Cardiac muscle cell (in vitro differentiated cells and primary cell): Measurements from ENCODE around the gene SMTN. TPM values are rescaled to one million over a fixed set of nuclear protein-coding genes. Genes with fewer than 3 reads are reported as not detected.

Source experiments
- DNase-seq, 2 donors: peaks; one replicate each; pipeline versions ENCODE4 v3.0.0 to v3.0.0-alpha.2; 2010 to 2017; ENCODE audit warnings: low read depth in 1 of 2, low spot score in 1 of 2
- H3K27ac ChIP-seq: fragments of 200-600 bp; sonication (generic); 2 replicates; pipeline ENCODE4 v1.5.1; 2016
- H3K27me3 ChIP-seq: fragments of 200-600 bp; sonication (generic); 2 replicates; pipeline ENCODE4 v1.6.0; 2016; ENCODE audit warnings: control low read depth
- H3K36me3 ChIP-seq: fragments of 200-600 bp; sonication (generic); 2 replicates; pipeline ENCODE4 v1.5.1; 2016; ENCODE audit warnings: control low read depth
- H3K4me1 ChIP-seq: fragments of 200-600 bp; sonication (generic); 2 replicates; pipeline ENCODE4 v1.8.1; 2017; ENCODE audit warnings: low read depth, mild to moderate bottlenecking, mixed run types
- H3K4me3 ChIP-seq: fragments of 200-600 bp; sonication (generic); 2 replicates; pipeline ENCODE4 v1.5.1; 2016; ENCODE audit warnings: mild to moderate bottlenecking
- H3K9me3 ChIP-seq: fragments of 200-600 bp; sonication (generic); 2 replicates; pipeline ENCODE4 v1.5.1; 2017; ENCODE audit warnings: low read depth, mild to moderate bottlenecking, control low read depth
- polyA plus RNA-seq: library from polyadenylated mRNA; unstranded; fragments of >200 nt; fragmentation: Nextera tagmentation; extraction: Ambion mirVana; gene quantifications from 2 replicates; pipeline ENCODE4 v1.2.1, GENCODE V29; 2016
- total RNA-seq: library from RNA; depleted of rRNA; stranded (reverse); fragments of >200 nt; gene quantifications from 2 replicates; pipeline ENCODE4 v1.2.3, GENCODE V29; 2016
- TF ChIP-seq, protein P1 (sequence below): IDR thresholded peaks from 2 replicates; pipeline ENCODE4 v1.5.1; 2012; ENCODE audit warnings: low read depth, mild to moderate bottlenecking, low read length

The SMTN gene
- 29.0 and 72.0 TPM in 2 replicates for total RNA-seq
- 33.9 and 54.0 TPM in 2 replicates for polyA plus RNA-seq

DNA sequence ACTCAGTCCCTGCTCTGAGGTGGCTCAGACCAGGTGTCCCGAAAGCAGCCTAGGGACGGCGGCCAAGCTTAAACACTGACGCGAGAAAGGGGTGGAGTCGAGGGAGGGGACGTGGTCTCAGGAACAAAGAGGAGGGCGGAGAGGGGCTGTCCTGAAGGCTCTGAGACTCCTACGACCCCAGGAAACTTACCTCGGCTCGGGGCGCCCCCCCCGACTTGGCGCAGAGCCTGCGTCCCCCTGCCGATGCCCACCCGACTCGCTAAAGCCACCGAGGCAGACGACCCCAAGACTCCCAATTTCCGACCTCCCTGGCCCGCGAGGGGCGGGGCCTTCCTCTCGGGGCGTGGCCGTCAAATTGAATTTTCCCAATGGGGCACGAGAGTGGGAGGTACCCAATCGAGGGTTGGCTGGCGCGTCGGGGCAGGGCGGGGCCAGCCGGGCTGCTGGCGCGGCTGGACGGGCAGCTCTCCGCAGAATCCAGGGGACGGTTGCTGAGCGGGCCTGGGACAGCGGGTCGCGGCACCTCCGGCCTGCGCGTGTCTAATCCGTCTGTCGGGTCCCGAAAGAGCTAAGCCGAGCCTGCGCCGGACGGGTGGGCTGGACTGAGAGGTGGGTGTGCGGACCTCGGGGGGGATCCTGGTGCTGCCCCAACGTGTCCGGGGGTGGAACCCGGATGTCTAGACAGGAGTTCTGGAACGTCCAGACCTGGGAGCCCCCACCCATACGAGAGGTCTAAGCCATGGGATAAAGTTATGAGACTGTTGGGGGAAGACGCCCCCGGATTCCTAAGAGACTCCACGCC, at the start of gene SMTN:
Gene SMTN, plus strand, starts transcription at position 471 of the 802 bp plus-strand sequence. CDS start 1,941 bp downstream, outside the sequence.
- Histone ChIP-seq H3K27me3 (no peaks in the 10 kb centered on the region), H3K27ac (peak within 1 kb of the TSS; percentile 97), H3K4me3 (peak within 1 kb of the TSS; percentile 96), H3K4me1 (no peaks in the 10 kb centered on the region), H3K36me3 (no peaks in the 10 kb centered on the region), H3K9me3 (no peaks in the 10 kb centered on the region)
- TF ChIP-seq, protein P1, sequence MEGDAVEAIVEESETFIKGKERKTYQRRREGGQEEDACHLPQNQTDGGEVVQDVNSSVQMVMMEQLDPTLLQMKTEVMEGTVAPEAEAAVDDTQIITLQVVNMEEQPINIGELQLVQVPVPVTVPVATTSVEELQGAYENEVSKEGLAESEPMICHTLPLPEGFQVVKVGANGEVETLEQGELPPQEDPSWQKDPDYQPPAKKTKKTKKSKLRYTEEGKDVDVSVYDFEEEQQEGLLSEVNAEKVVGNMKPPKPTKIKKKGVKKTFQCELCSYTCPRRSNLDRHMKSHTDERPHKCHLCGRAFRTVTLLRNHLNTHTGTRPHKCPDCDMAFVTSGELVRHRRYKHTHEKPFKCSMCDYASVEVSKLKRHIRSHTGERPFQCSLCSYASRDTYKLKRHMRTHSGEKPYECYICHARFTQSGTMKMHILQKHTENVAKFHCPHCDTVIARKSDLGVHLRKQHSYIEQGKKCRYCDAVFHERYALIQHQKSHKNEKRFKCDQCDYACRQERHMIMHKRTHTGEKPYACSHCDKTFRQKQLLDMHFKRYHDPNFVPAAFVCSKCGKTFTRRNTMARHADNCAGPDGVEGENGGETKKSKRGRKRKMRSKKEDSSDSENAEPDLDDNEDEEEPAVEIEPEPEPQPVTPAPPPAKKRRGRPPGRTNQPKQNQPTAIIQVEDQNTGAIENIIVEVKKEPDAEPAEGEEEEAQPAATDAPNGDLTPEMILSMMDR, result peak; percentile 5
- peak; percentile 92 to 97 for DNase-seq

DNA sequence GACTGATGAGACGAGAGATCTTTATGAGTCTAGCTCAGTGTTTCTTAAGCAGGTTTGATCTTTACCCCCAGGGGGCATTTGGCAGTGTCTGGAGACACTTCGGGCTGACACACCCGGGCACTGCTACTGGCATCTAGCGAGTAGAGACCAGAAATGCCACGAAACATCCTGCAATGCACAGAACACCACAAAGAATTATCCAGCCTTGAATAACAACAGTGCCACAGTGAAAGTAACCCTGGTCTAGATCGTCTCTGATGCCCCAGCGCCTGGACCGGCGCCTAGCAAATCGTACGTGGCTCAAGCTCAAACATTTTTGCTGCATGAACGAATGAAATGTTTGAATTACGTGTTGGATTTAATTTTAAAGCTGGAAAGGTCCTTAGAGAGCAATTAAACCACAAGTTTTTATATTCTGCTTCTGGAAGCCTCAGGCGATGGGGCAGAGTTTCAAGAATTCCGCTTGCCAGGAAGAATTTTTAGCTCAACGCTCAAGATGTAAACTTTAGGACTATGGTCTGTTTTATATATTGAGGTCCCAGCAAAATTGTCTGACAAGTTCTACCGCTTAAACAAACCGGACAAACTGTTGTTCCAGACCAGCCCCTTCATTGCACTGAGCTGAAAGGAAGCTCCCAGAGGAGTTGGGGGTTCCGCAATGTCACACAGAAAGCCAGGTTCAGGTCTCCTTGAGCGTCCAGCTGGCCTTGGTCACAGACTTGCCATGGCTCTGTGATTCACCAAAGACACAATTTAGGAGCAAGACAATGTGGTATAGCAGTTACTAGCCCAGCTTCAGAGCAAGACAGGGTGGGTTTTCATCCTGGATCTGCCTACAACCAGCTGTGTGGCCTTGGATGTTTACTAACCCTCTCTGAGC, 44.2 kb upstream of the SMTN start:
- TF ChIP-seq, protein P1, result peak; percentile 12
- Histone ChIP-seq H3K4me3 (no peak overlapping the region), H3K36me3 (no peaks in the 10 kb centered on the region), H3K9me3 (no peaks in the 10 kb centered on the region), H3K27ac (no peak overlapping the region), H3K27me3 (no peaks in the 10 kb centered on the region), H3K4me1 (no peaks in the 10 kb centered on the region)
- peak in 1 of 2 donors; percentile 38 for DNase-seq

DNA sequence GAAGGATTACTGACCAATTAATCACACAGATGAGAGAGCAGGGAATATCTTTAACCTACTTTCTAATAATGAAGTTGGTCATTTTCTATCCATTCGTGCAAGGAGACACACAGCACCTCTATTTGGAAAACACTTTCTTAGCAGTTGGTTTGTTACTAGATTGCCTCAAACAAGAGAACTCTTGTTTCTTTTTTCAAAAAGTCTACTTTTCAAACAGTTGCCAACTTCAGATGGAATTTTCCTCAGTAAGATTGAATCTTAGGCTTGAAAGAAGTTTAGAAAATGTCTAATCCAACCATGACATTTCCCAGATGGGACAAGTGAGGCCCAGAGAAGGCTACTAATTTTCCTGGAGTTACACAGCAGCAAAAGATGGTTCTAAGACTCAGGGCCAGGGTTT, 42.4 kb upstream of the SMTN start:
- no peaks in the 10 kb centered on the region for H3K36me3 ChIP-seq
- no peaks in the 10 kb centered on the region for H3K27me3 ChIP-seq
- H3K27ac ChIP-seq, result no peak overlapping the region
- TF ChIP-seq, protein P1, result no peak
- H3K4me1 ChIP-seq, result no peaks in the 10 kb centered on the region
- no peak overlapping the region for H3K4me3 ChIP-seq
- no peaks in the 10 kb centered on the region for H3K9me3 ChIP-seq
- DNase-seq, result no peak

DNA sequence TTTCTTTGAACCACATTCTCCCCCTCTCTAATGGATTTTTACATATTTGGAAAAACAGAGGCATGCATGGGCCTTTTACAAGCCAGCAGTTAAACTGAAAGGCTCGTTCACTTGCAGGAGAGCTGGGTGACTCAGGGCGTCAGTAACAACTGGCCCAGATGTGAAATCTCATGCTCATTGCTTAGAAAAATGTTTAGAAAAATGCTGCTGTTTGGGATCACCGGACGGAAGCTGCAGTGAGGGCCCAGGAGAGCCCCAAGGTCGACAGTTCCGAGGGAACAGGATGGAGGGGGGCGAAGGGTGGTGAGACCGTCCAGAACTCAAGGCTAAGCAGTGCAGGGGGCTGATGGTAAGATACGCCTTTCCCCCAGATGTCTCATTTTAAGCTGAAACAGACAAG, 41.7 kb upstream of the SMTN start:
- no peaks in the 10 kb centered on the region for H3K9me3 ChIP-seq
- TF ChIP-seq, protein P1, result no peak
- H3K27me3 ChIP-seq, result no peaks in the 10 kb centered on the region
- peak in 1 of 2 donors; percentile 68 for DNase-seq
- H3K36me3 ChIP-seq, result no peaks in the 10 kb centered on the region
- no peaks in the 10 kb centered on the region for H3K4me1 ChIP-seq
- H3K4me3 ChIP-seq, result no peak overlapping the region
- H3K27ac ChIP-seq, result peak overlapping the region; percentile 42

DNA sequence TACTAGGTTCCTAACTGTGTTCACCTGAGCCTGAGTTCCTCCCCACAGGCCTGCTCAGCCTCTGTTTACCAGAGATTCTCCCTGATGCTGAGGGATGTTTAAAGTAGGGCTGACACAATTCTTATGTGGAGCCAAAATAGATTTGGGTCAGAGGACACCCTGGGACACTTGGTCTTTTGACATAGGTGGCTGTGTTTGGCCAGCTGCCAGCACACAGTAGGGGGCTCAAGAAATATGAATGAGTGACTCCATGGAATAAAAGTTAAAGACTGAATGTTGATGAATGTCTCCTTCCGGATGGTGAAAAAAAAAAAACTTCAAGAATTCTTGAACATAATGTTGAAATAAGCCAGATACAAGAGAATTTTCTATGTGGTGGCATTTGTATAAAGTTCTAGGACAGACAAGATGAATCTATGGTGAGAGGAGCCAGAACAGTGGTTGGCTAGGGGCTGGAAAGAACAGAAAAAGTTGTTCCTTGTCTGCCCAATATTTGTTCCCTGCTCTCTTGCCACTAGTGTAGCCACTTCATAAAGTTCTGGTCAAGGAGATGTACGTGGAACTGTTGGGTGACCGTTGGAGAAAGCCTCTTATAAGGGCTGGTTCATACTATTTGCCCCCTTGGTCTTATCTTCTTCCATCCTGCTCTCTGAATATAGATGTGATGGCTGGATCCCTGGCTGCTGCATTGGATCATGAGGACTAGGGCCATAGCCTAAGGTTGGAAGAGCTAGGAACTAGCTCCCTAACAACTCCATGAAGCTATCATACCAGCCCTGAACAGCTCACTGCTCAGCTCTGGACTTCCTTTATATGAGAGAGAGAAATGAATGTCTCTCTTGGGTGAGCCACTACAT, 40.3 kb upstream of the SMTN start:
- Histone ChIP-seq H3K9me3 (no peaks in the 10 kb centered on the region), H3K4me1 (no peaks in the 10 kb centered on the region), H3K27ac (no peak overlapping the region), H3K27me3 (no peaks in the 10 kb centered on the region), H3K4me3 (no peak overlapping the region), H3K36me3 (no peaks in the 10 kb centered on the region)
- no peak for DNase-seq
- TF ChIP-seq, protein P1, result no peak
